ENCODE results near the gene SEMA6D.

DNA sequence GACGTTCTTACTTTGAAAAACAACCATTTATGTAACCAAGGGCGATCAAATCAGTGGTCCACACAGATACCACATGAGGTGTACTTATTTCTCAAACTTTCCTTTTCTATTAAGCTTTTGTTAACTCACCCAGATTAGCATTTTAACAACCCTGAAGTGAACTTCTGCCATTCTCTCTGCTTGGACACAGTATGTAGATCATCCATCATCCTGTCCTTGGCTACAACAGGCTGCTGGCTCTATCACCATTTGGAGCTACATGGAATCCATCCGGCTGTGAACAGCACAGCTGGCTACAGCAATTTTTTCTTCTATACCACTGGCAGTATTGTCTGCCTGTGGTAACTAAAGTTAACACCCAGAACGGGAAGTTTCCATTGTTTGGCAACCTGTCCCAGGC lies 4.4 kb downstream of the SEMA6D start:
- TF ChIP-seq FOXK2 (IDR thresholded peaks at IDR 0.05) (no peak), BHLHE40 (IDR thresholded peaks at IDR 0.05; ENCODE audit: borderline replicate concordance) (no peak)

Data from HEK293T (cell line).